Measurements from ENCODE around the gene C12orf76.

GRCh38 chr12:109995686-109996482, 52.4 kb downstream of the C12orf76 start, which contains the start of gene GIT2:
- TF ChIP-seq CTCF (conservative IDR thresholded peaks at IDR 0.05) (no peak), EZH2 (IDR thresholded peaks at IDR 0.05; ENCODE audit: low read depth) (no peak)
